ENCODE data around the gene TFG.
A peak's percentile ranks its signal among the peaks of the same experiment; 100 is the strongest.
"Not testable (repeated sequence)": the region's sequence is repeated elsewhere in the genome, so short reads cannot be mapped to it uniquely, and the experiment has no call there.

Gene TFG

DNA sequence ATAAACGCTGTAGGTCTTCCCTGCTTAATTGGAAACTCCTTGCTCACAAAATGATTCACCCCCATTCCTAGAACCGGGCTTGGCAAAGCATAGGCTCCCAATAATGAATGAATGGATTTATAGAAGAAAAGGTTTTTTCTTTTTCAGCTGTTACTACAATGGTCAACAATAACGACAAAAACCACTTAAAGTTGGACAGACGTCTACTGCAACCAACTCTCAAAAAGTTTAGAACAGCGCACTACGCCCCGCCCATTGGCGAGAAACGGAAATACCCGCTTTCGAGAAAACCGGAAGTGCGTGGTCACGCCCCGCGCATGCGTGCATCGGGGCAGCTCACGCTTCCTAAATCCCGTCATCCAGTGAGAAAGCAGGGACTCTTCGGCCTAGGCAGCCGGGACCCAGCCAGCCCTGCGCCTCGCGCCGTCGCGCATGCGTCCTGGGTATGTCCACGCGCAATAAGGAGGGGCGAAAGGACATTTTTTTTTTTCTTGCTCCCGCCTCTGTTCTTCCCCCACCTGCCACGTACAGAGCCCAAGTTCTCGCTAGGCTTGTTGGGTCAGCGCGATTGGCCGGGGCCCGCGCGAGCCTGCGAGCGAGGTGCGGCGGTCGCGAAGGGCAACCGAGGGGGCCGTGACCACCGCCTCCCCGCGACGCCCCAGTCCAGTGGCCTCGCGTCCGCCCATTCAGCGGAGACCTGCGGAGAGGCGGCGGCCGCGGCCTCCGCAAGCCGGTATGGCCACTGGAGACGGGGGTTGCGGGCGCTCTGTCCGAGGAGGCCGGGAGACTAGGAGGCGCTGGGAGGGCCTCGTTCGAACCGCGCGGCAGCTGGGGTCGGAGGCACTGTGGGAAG, at the start of gene TFG:
TFG (plus strand) TSS at position 506 of the 853 bp plus-strand sequence. CDS start 4,192 bp downstream, outside the sequence.
- DNase-seq (ENCODE audit: low spot score) = peak; percentile 98

DNA sequence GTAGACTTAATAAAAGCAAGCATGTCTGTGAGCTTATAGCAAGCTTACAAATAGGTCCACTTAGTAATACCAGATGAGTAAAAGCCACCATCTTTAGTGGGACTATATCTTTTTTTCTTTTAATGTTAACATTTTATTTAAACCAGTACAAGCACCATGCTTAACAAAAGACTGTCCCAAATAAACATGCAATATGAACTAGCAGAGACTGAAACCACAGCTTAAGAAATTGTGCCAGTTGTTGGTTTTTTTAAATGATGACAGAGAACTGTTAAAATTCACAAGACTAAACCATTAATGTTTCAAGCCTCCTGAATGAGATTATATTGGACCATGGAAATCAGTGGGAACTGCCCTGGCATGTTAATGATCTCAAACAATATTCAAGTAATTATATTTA, 48.0 kb upstream of the TFG start:
- not testable (repeated sequence) for DNase-seq (ENCODE audit: low spot score)

DNA sequence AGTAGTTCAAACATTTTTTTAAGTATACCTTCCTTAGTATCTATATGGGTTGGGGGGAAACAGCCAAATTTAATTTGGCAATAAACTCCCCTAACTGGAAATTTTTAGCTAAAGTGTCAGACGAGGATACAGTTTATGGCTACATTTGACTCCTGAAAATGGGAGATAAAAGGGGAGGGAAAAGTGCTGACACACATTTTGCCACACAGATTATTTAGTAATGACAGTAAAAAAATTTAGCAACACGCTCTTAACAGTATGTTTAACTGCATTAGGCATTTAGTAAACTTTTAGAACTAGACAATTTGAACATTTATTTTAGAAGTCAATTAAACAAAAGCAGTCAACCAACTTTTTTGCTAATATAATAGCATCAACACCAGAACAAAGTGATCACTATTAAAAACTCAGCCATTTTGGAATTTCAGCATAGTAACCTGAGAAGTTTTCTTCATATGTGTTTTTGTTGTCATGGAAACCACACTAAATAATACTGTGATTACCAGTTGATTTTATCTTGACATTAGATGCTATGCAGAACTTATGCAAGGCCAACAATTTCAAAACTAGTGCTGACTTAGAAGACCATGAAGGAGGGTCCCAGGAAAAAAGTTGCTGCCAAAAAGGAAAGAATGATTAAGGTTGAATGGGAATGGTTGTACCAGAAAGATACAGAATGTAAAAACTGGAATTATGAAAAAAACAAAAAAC, 47.0 kb upstream of the TFG start:
- DNase-seq (ENCODE audit: low spot score) = no peak

DNA sequence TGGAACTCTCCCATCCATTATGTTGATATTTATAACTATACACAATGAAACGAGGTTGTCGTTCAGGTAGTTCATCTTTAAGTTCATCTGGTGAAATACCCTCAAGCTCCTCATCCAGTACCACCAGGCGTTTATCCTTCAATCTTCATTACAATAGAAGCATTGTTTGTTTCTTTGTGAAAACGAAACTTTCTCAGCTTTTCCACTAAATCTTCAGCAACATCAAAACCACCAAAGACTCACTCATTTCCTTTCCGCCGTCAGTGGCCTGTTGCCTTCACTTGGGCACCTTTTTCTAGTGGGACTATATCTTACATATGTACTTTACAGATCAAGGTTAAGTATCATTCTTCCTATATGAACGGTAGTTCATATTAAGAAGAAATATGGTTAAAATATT, 44.1 kb upstream of the TFG start:
- DNase-seq (ENCODE audit: low spot score) = peak; percentile 33

DNA sequence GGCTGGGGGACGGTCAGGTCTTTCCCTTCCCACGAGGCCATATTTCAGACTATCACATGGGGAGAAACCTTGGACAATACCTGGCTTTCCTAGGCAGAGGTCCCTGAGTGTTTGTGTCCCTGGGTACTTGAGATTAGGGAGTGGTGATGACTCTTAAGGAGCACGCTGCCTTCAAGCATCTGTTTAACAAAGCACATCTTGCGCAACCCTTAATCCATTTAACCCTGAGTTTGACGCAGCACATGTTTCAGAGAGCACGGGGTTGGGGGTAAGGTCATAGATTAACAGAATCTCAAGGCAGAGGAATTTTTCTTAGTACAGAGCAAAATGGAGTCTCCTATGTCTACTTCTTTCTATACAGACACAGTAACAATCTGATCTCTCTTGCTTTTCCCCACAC, 42.6 kb upstream of the TFG start:
- DNase-seq (ENCODE audit: low spot score) = not testable (repeated sequence)

DNA sequence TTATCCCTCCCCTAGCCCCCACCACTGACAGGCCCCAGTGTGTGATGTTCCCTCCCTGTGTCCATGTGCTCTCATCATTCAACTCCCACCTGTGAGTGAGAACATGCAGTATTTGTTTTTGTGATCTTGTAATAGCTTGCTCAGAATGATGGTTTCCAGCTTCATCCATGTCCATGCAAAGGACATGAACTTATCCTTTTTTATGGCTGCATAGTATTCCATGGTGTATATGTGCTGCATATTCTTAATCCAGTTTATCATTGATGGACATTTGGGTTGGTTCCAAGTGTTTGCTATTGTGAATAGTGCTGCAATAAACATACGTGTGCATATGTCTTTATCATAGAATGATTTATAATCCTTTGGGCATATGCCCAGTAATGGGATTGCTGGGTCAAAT, 42.0 kb upstream of the TFG start:
- not testable (repeated sequence) for DNase-seq (ENCODE audit: low spot score)

DNA sequence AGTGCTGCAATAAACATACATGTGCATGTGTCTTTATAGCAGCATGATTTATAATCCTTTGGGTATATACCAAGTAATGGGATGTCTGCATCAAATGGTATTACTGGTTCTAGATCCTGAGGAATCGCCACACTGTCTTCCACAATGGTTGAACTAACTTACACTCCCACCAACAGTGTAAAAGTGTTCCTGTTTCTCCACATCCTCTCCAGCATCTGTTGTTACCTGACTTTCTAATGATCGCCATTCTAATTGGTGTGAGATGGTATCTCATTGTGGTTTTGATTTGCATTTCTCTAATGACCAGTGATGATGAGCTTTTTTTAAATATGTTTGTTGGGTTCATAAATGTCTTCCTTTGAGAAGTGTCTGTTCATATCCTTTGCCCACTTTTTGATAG, 38.3 kb upstream of the TFG start:
- DNase-seq (ENCODE audit: low spot score) = not testable (repeated sequence)

DNA sequence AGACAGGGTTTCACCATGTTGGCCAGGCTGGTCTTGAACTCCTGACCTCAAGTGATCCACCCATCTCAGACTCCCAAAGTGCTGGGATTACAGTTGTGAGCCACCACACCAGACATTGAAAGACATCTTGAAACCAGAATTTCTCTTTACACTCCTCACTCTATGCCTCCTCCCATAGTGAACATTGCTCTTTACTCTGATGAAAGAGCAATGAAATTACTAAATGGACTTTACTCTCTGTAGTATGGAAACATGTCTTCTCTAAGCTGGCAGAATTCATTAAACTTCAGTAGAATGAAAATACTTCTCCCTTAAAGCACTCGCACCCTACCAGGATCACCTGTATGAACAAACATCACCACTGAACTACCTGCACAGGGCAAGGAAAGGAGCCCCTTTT, 27.8 kb upstream of the TFG start:
- no peak for DNase-seq (ENCODE audit: low spot score)

DNA sequence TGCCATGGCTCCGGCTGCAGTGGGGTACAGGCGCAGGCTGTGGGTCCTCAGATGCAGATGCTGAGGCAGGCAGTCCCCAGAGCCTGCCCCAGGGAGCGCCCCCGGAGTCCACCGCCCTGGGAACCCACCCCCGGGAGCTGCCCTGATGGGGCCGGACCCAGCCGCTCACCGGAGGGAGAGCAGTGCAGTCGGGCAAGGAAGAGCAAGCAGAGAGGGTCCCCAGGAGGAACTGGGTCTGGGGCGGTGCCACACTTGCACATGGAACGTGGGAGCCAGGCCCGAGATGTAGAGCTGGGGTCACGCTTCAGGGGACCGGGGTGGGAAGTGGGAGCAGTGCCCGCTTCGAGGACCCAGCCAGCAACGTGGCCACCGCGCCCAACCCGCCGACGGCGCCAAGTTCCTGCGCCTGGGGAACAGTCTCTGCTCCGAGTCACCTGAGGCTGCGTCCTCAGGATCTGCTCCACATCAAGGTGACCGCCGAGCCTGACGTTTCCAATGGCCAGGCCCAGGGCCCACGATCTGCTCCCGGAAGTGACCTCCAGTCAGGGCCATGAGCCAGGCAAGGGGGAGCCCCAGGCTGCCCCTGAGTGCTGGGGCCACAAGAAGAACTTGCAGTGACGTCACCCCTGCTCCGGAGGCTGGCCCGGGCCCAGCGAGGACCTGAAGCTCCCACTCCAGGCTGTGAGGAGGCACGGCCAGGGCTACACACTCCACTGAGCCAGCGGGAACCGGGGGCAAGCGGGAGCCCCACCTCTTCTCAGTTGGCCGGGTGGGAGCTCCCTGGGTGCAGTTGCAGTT, 27.0 kb upstream of the TFG start:
- DNase-seq (ENCODE audit: low spot score) = no peak

DNA sequence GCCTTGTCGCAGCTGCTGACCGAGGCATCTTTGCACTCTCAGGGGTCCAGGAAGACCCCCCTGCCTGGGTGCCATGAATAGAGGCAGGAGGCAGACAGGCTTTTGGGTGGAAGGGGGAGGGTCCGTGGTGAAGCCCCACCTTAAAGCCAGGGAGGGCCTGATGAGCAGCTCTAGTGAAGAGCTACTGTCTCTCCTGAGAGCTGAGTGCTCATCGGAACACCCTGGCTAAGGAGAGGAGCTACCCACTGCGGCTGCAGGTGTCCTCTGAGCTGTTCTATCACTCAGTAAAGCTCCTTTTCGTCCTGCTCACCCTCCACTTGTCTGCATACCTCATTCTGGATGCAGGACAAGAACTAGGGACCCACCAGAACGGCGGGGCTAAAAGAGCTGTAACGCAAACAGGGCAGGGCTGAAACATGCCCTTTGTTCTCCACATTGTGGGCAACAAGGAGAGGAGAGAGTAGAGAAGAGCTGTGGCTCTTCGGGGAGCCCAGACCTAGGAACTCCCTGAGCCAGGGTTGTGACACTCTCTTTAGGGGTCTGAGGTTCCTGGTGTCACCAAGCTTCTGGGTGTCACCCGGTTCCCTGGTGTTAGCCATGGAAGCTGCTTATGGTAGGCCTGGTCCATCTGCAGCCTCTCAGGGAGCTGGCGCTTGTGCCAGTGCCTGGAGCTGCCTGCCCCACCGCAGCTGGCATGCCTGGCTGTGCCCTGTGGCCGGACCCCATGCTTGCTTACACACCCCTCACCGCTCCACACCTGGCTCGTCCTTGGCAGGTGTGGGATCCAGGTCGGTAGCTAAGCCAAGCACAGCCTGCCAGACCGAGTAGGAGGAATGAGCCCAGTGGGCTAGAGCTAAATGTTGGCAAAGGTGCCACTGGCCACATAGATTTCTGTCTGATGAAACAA, 26.2 kb upstream of the TFG start:
- no peak for DNase-seq (ENCODE audit: low spot score)

DNA sequence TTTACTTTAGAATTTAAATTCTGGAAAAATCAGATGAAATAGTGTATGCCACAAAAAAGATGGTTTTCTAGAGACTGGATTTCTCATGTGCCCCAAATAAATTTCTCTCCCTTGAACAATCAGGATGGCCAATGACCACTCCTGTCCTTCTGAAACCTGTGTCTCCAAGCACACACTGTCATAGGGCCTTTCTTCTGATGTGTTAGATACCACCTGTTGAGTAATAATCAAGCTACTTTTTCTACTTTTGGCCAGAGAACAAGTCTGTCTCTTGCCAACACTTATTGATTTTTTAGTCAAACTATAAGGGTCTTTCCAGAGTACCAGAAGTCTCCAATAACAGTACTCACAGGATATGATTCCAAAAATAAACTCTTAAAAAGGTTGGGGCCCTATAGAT, 16.1 kb upstream of the TFG start:
- no peak for DNase-seq (ENCODE audit: low spot score)

DNA sequence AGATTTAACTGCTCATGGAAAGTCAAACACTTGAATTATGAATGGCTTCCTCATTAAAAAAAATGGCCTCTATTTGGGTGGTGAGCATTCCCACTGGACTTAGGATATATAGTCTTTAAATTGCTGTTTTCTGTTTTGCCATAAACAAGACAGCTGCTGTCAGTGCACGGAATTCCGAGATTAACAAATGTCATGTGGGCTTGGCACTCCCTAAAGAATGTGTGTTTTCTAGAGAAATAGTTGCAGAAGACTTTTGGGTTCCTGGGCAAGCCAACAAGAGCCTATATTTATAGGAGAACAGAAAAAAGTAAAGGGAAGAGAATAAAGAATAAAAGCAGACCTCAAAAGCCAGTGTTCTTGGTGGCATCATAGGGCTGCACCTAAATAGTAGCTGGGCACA, 13.6 kb upstream of the TFG start:
- no peak for DNase-seq (ENCODE audit: low spot score)

DNA sequence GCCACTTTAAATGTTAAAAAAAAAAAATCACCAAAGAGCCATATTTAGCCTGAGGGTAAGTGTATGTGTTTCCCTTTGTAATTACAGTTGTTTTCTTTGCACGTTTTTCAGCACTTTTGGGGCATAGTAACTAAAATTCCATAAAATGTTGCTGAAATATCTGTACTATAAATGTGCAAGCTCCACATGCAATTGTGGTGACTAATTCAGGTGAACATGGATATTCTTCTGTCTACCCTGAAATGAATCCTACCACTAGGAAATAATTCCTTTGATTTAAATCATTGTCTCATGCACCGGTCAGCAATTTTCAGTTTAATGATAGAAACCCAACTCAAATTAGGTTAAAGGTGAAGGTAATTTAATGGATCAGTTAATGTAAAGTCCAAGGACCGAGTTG, 13.1 kb upstream of the TFG start:
- DNase-seq (ENCODE audit: low spot score) = no peak

DNA sequence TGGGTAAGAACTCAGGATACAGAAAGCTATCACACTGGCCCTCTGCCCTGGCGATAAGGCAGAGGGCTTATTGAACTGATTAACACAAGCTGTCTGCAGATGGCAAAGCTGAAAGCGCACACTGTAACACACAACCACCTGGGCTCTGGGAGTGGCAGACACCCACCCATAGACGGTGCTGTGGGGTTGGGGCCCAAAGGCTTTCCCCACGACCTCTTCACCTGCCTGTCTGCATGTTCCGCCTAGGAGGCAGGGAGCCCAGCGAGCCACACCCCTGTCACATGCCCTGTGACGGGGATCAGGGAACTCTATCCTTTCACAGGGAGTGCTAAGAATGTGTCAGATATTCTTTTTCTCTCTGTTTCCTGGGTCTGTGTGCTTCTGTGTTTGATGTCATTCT, 12.1 kb upstream of the TFG start:
- no peak for DNase-seq (ENCODE audit: low spot score)

DNA sequence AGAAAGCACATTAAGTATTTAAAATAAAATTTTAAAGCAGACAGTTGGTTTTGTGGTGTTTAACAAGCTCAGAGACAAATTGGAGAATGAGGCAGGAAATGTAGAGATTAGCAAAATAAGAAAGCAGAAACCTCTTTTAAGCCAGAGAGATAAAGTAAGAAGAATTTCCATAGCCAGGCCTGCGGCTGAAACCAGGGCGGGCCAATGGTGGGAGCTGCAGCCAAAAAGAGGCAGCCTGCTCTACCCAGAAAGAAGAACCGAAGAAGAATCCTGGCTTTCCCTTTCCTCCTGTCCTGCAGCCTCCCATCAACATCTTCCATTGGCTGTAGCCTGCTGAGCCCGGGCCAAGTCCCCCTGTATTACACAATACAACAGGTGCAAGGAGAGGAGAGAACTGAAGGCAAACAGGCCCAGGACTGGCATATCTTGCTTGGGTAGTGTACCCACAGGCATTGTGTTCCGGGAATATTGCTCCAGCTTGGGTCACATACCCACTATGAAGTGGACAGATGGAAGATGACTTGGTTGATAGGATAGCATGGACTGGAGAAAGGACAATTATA, 11.5 kb upstream of the TFG start:
- no peak for DNase-seq (ENCODE audit: low spot score)

DNA sequence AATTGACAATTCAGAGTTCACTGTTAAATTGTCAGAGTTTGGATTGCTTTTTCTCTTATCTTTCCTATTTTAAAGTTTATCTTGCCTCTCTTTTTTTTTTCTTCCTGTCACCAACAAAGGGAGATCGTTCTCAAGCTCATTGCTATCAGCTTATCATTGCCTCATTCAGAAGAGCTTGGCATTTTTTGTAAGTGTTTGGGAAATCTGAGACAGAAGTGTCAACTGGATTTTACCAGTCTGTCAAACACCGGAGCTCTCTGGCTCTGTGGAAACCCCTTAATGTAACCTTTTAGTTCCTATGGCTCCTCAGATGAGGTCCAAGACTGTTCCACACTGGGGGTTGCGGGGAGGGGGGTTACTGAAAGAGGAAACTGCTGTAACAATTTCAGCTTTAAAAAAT, 10.6 kb upstream of the TFG start:
- no peak for DNase-seq (ENCODE audit: low spot score)

DNA sequence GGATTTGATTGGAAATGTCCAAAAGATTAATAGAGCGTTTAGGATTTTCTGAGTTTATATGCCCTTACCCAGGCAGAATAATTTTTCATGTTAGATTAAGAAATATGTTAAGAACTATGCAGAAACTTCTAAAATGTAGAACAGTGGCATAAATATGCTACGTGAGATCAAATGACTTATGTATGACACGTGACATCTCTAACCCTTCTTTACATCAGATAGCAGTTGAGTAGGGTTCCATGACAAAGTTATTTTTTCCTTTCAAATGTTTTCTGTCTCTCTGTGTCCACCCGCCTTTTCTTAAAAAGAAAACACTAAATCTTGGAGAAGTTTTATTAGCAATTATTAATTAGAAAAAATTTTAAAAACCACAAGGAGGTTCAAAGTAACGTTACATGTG, 8.6 kb upstream of the TFG start:
- no peak for DNase-seq (ENCODE audit: low spot score)

DNA sequence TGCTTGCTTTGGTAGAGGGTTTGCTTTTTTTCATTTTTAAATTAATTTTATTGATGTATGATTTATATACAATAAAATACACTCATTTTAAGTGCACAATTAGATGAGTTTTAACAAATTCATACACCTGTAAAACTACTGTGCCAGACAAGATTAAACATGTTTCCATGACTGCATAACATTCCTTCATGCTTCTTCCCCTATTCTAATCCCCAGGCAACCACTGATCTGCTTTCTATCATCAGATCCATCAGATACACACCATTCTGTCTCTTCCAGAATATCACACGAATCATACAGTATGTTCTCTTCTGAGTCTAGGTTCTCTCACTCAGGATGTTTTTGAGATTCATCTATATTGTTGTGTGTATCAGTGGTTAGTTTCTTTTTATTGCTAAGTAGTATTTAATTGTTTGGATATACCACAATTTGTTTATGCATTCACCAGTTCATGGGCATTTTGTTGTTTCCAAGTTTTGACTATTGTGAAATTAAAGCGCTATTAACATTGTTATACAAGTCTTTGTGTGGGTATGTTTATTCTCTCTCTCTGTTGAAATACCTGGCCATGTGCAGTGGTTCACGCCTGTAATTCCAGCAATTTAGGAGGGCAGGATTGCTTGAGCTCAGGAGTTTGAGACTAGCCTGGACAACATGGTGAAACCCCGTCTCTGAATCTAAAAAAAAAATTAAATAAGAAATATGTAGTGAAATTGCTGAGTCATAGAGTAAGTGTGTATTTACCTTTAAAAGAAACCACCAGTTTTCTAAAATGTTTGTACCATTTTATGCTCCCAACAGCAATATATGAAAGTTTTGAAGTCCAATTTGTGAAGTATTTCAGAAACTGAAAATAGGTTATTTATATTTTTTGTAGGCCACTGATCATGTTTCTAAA, 7.0 kb upstream of the TFG start:
- no peak for DNase-seq (ENCODE audit: low spot score)

DNA sequence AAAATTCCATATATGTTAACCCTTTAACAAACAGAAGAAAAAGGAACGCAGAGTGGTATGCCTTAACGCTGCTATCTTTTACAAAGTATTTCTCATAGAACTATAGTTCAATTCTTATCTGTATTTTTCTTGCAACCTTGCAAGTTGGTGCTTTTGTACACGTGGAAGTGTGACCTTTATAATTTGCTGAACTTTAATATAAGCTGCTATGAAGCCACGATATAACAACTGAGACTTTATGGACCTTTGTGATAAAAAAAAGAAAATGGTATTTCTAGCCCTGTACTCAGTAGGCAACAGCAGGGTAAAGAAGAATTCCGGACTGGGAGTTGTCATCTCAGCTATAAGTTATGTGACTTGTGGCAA, 6.3 kb upstream of the TFG start:
- DNase-seq (ENCODE audit: low spot score) = no peak

DNA sequence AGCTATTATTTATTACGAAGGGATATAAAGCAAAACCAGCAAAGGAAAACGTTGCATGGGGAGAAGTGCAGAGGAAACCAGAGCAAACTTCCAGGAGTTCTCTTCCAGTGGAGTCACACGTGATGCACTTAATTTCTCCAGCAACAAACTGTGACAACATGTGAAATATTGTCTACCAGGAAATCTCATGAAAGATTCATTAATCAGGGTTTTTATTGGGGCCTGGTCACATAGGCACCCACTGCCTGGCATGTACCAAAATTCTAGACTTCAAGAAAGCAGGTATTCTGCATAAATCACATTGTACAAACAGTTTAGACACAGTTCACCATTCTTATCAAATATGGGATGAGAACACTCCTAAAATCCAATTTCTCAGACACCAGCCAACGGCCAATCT, 5.4 kb upstream of the TFG start:
- no peak for DNase-seq (ENCODE audit: low spot score)

Measured in CD4-positive, alpha-beta T cell treated with Interleukin-6 at 100 ng/mL for 8 hours (primary cell).